ENCODE measurements around the gene PGAM4.
"Not testable (repeated sequence)": the region's sequence is repeated elsewhere in the genome, so short reads cannot be mapped to it uniquely, and the experiment has no call there.

Gene PGAM4

GRCh38 chrX:77924320-77924859 lies 45.0 kb downstream of the PGAM4 start:
- DNase-seq = no peak

- no peak for DNase-seq
Measured at GRCh38 chrX:77922787-77923186, 46.7 kb downstream of the PGAM4 start.

- not testable (repeated sequence) for DNase-seq
Measured at GRCh38 chrX:77919370-77919769, 50.1 kb downstream of the PGAM4 start.

GRCh38 chrX:77918568-77918967 lies 50.9 kb downstream of the PGAM4 start:
- DNase-seq = no peak
